ENCODE data around the gene PHF21A. TPM values are rescaled to one million over a fixed set of nuclear protein-coding genes. Genes with fewer than 3 reads are reported as not detected.
A peak's percentile ranks its signal among the peaks of the same experiment; 100 is the strongest.

The PHF21A gene
- total and polyA plus RNA-seq, 10 of the 15 experiments (the other 5 are each of a cell fraction or from before 2014, with no cell fraction given) = 2.6 to 37.2 (median 16.0) TPM

GRCh38 chr11:46114961-46115360 lies 6.3 kb downstream of the PHF21A start:
- SMC1A ChIA-PET (ENCODE audit: uncharacterized antibody, unreplicated experiment) = interaction anchor here (0.6 to 8.2 kb wide), 7 partner anchors 11 to 269 kb away, joined by 3 to 137 read pairs (median 5); no protein-coding TSS in a partner anchor
- CTCF ChIA-PET = interaction anchor here (0.7 to 8.0 kb wide), 7 partner anchors 10 to 150 kb away, joined by 3 to 133 read pairs (median 4); no protein-coding TSS in a partner anchor
- H3K9ac ChIP-seq (ENCODE audit: control insufficient read depth, insufficient read depth, low read length) = no peak overlapping the region
- H3K4me2 ChIP-seq (ENCODE audit: control insufficient read depth, insufficient read depth) = peak overlapping the region; percentile 45
- TF ChIP-seq BCLAF1 (IDR thresholded peaks at IDR 0.05) = no peak
- no peak for TF ChIP-seq PAX8 (IDR thresholded peaks at IDR 0.05)
- TF ChIP-seq RELA (IDR thresholded peaks at IDR 0.05; ENCODE audit: borderline replicate concordance, partially characterized antibody) = no peak
- intact Hi-C loops (cut with micrococcal nuclease; ENCODE audit: unreplicated experiment) (no loop called here), in situ Hi-C loops (cut with MboI) (no loop called here)
- no peaks in the 10 kb centered on the region for H4K20me1 ChIP-seq (ENCODE audit: control insufficient read depth, insufficient read depth)
- no TSS peak for BruUV-seq (replicated peaks)
- H3K79me2 ChIP-seq (ENCODE audit: control insufficient read depth, insufficient read depth, low read length) = peaks cover 84% of the 10 kb centered on the region
- no peaks in the 10 kb centered on the region for H3K36me3 ChIP-seq (ENCODE audit: control insufficient read depth in 2 of 2, insufficient read depth in 2 of 2, low read length in 1 of 2)
- H3K27ac ChIP-seq (ENCODE audit: control insufficient read depth, insufficient read depth) = peak overlapping the region; percentile 56; the same call in 1 of the 2 replicates
- peak overlapping the region; percentile 49 for H3K4me3 ChIP-seq
- no peaks in the 10 kb centered on the region for H3K9me3 ChIP-seq (replicated peaks; ENCODE audit: control insufficient read depth, insufficient read depth, low read length)
- H3K4me1 ChIP-seq (ENCODE audit: control insufficient read depth, insufficient read depth, low read length) = peaks cover 7% of the 10 kb centered on the region; the same call in 1 of the 2 replicates
- ATAC-seq (peak; percentile 15; the same call in 2 of the 3 replicates), FAIRE-seq (no peak), DNase-seq (ENCODE audit: low read depth, low spot score) (no peak)
- H2AFZ ChIP-seq (ENCODE audit: control insufficient read depth, low read depth, low read length) = no peak overlapping the region
- POLR2A ChIA-PET = interaction anchor here (9.2 kb wide), 1 partner anchor 12 kb away, joined by 96 read pairs; no protein-coding TSS in a partner anchor
- RAD21 ChIA-PET (ENCODE audit: unreplicated experiment) = interaction anchor here (0.8 to 4.8 kb wide), 5 partner anchors 10 to 230 kb away, joined by 3 to 64 read pairs (median 10); no protein-coding TSS in a partner anchor
- H3K27me3 ChIP-seq (replicated peaks in 1 of 2; ENCODE audit: control insufficient read depth in 2 of 2, insufficient read depth in 2 of 2, low read length in 1 of 2) = no peaks in the 10 kb centered on the region

Measured in GM12878 (cell line).